Body of pancreas (tissue), 4 donors: Measurements from ENCODE around the gene INVS.
"Not testable (repeated sequence)": the region's sequence is repeated elsewhere in the genome, so short reads cannot be mapped to it uniquely, and the experiment has no call there.

Experiments
- POLR2A ChIP-seq, 3 donors: fragments of 450-650 bp; IDR thresholded peaks; one replicate each; pipeline ENCODE4 v1.6.1; 2016; ENCODE audit warnings: antibody characterized with exemption in 3 of 3, mild to moderate bottlenecking in 2 of 3
- TF ChIP-seq, protein P1 (sequence below), 7 experiments: fragments of 450-650 bp in 4 of 7; fragments of 200-600 bp in 3 of 7; sonication (generic) in 3 of 7; IDR thresholded peaks; one replicate each; pipeline ENCODE4 v1.5.1; 2016 to 2019; ENCODE audit warnings: antibody characterized with exemption in 7 of 7

- TF ChIP-seq, protein P1, sequence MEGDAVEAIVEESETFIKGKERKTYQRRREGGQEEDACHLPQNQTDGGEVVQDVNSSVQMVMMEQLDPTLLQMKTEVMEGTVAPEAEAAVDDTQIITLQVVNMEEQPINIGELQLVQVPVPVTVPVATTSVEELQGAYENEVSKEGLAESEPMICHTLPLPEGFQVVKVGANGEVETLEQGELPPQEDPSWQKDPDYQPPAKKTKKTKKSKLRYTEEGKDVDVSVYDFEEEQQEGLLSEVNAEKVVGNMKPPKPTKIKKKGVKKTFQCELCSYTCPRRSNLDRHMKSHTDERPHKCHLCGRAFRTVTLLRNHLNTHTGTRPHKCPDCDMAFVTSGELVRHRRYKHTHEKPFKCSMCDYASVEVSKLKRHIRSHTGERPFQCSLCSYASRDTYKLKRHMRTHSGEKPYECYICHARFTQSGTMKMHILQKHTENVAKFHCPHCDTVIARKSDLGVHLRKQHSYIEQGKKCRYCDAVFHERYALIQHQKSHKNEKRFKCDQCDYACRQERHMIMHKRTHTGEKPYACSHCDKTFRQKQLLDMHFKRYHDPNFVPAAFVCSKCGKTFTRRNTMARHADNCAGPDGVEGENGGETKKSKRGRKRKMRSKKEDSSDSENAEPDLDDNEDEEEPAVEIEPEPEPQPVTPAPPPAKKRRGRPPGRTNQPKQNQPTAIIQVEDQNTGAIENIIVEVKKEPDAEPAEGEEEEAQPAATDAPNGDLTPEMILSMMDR (IDR thresholded peaks at IDR 0.05): not testable (repeated sequence)
- TF ChIP-seq POLR2A (IDR thresholded peaks at IDR 0.05): not testable (repeated sequence)
Observed at GRCh38 chr9:100141862-100142261, 42.8 kb downstream of the INVS start.
